Measurements from ENCODE around the gene SPEF2. TPM values are rescaled to one million over a fixed set of nuclear protein-coding genes. Genes with fewer than 3 reads are reported as not detected.

The SPEF2 gene
- total and polyA plus RNA-seq, 7 donors: 0.13 to 0.71 (median 0.56) TPM

GRCh38 chr5:35741126-35741716, 123.6 kb downstream of the SPEF2 start:
- H3K27me3 ChIP-seq (ENCODE audit: insufficient read depth in 3 of 3, low read length in 2 of 3): no peaks in the 10 kb centered on the region
- H3K4me1 ChIP-seq: no peaks in the 10 kb centered on the region
- WGBS, 3 donors: 68 to 82% (median 74%) methylated on average over 5 of the region's 5 CpGs
- H3K9me3 ChIP-seq: no peaks in the 10 kb centered on the region
- DNase-seq (no peak), ATAC-seq (no peak)
- H3K4me3 ChIP-seq: no peak overlapping the region
- H3K27ac ChIP-seq: no peak overlapping the region
- TF ChIP-seq CTCF (IDR thresholded peaks at IDR 0.05): no peak
- intact Hi-C loops (cut with DNase I): no loop called here
- H3K36me3 ChIP-seq (ENCODE audit: insufficient read depth in 1 of 2, low read depth in 1 of 2): no peaks in the 10 kb centered on the region

DNA sequence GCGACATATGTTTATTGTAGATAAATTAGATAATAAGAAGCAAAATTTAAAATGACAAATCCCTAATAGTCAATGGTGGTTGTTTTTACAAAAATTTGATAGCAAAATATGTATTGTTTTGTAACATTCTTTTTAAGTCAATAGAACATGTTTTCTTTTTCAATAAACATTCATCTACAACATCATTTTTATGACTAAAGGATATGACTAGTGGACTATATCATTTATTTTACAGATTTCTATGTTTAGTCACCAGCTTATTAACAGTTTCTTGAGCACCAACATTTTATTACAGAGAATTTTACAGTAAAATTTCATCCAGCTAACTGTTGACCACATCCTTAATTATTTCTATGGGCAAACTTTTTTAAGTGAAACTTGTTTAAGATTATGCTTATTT, 124.3 kb downstream of the SPEF2 start:
- intact Hi-C loops (cut with DNase I): no loop called here
- Histone ChIP-seq H3K9me3 (no peaks in the 10 kb centered on the region), H3K4me1 (no peaks in the 10 kb centered on the region), H3K36me3 (ENCODE audit: insufficient read depth in 1 of 2, low read depth in 1 of 2) (no peaks in the 10 kb centered on the region), H3K27ac (no peak overlapping the region), H3K4me3 (no peak overlapping the region), H3K27me3 (ENCODE audit: insufficient read depth in 3 of 3, low read length in 2 of 3) (no peaks in the 10 kb centered on the region)
- DNase-seq: no peak
- WGBS, 3 donors: 79 to 93% (median 83%) methylated on average over 1 of the region's 1 CpG
- ATAC-seq: no peak
- no peak for TF ChIP-seq CTCF (IDR thresholded peaks at IDR 0.05)

GRCh38 chr5:35743644-35744043, 126.0 kb downstream of the SPEF2 start:
- Histone ChIP-seq H3K27ac (no peak overlapping the region), H3K4me3 (no peak overlapping the region), H3K27me3 (ENCODE audit: insufficient read depth in 3 of 3, low read length in 2 of 3) (no peaks in the 10 kb centered on the region), H3K4me1 (no peaks in the 10 kb centered on the region), H3K9me3 (no peaks in the 10 kb centered on the region), H3K36me3 (ENCODE audit: insufficient read depth in 1 of 2, low read depth in 1 of 2) (no peaks in the 10 kb centered on the region)
- no peak for TF ChIP-seq CTCF (IDR thresholded peaks at IDR 0.05)
- DNase-seq: no peak
- intact Hi-C loops (cut with DNase I): no loop called here
- no peak for ATAC-seq

- TF ChIP-seq CTCF (IDR thresholded peaks at IDR 0.05): no peak
- Histone ChIP-seq H3K36me3 (ENCODE audit: insufficient read depth in 1 of 2, low read depth in 1 of 2) (no peaks in the 10 kb centered on the region), H3K27me3 (ENCODE audit: insufficient read depth in 3 of 3, low read length in 2 of 3) (no peaks in the 10 kb centered on the region), H3K27ac (no peak overlapping the region), H3K9me3 (no peaks in the 10 kb centered on the region), H3K4me3 (no peak overlapping the region), H3K4me1 (no peaks in the 10 kb centered on the region)
- intact Hi-C loops (cut with DNase I): no loop called here
- ATAC-seq (no peak), DNase-seq (no peak)
- WGBS, 3 donors: 81 to 95% (median 92%) methylated on average over 8 of the region's 8 CpGs
Measured at GRCh38 chr5:35745193-35745592, 127.5 kb downstream of the SPEF2 start.

DNA sequence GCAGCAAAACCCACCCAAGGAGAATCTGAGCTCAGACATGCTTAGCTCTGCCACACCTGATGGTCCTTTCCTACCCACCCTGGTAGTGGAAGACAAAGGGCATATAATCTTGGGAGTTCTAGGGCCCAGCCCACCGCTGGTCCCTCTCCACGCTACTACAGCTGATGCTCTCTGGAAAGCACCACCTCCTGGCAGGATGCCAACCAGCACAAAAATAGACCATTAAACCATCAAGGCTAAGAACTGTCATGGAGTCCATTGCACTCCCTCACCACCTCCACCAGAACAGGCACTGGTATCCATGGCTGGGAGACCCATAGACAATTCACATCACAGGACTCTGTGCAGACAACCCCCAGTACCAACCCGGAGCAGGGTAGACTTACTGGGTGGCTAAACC, 128.0 kb downstream of the SPEF2 start:
- intact Hi-C loops (cut with DNase I): no loop called here
- no peak for ATAC-seq

More for the DNA sequence above, 128.0 kb downstream of the SPEF2 start:
- Histone ChIP-seq H3K27ac (no peak overlapping the region), H3K36me3 (ENCODE audit: insufficient read depth in 1 of 2, low read depth in 1 of 2) (no peaks in the 10 kb centered on the region), H3K27me3 (ENCODE audit: insufficient read depth in 3 of 3, low read length in 2 of 3) (no peaks in the 10 kb centered on the region), H3K4me1 (no peaks in the 10 kb centered on the region), H3K9me3 (no peaks in the 10 kb centered on the region), H3K4me3 (no peak overlapping the region)
- TF ChIP-seq CTCF (IDR thresholded peaks at IDR 0.05): no peak
- DNase-seq: no peak
- WGBS, 3 donors: 65 to 69% (median 67%) methylated on average over 3 of the region's 3 CpGs

All from psoas muscle (tissue), 8 donors.